ENCODE results near the gene VPS9D1.

Gene VPS9D1, protein sequence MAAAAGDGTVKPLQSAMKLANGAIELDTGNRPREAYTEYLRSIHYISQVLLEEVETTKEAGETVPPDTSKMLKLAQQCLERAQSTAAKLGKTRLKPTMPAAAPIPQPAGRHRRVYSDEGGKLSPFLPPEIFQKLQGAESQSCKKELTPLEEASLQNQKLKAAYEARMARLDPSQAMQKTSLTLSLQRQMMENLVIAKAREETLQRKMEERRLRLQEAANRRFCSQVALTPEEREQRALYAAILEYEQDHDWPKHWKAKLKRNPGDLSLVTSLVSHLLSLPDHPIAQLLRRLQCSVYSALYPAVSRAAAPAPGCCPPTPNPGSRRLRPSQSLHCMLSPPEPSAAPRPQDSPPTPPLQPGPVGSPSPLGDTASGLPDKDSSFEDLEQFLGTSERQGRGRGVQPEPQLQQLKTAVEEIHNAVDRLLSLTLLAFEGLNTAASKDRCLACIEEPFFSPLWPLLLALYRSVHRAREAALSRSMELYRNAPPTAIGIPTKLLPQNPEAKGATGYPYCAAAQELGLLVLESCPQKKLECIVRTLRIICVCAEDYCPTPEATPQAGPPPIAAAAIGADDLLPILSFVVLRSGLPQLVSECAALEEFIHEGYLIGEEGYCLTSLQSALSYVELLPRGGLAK

GRCh38 chr16:89720813-89721545 is at the start of gene VPS9D1, which contains the start of gene ZNF276:
Gene VPS9D1, minus strand, starts transcription at chr16:89720898. Its CDS starts 37 bp downstream, at chr16:89720861.
Gene ZNF276, plus strand, starts transcription at chr16:89721537. Its CDS starts 104 bp downstream, at chr16:89721641.
- DNase-seq, result peak; percentile 58

DNA sequence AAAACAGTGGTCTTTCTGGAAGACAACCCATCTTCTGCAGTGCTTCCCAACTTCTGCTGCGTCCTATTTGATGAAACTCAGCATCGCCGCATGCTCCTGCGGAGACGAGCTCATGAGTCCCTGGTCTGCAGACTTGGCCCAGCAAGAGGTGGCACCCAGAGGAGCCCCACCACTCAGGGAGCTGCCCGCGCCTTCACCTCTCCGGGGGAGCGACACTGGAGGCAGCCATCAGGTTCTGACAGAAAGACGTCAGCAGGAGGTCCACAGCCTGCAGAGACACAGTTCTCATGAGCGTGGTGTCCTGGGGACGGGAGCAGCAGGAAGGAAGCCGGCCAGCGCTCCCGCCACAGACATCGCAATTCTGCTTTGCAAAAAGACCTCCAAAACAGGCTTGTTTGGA is 49.7 kb upstream of the VPS9D1 start:
- DNase-seq, result no peak

DNA sequence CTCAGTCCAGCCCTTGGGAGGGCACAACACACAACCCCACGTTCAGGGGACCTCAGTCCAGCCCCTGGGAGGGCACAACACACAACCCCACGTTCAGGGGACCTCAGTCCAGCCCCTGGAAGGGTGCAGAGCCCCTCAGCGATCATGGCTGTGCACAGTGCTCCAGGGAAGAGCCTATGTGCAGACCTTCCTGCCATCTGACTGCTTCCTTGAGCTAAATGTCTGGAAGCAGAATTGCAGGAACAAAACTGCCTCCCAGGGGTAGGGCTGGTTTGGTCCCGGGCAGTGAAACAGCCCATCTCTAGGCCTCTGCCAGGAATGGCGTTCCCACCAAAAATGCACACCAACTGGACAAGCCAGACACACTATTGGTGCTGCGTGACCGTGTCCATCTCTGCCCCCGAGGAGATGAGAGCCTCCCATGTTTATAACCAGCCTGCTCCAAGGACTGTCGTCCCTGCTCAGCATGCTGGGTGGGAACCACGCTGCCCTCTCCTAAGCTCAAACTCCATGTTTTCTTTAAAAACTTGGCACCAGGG is 44.7 kb upstream of the VPS9D1 start:
- no peak for DNase-seq

DNA sequence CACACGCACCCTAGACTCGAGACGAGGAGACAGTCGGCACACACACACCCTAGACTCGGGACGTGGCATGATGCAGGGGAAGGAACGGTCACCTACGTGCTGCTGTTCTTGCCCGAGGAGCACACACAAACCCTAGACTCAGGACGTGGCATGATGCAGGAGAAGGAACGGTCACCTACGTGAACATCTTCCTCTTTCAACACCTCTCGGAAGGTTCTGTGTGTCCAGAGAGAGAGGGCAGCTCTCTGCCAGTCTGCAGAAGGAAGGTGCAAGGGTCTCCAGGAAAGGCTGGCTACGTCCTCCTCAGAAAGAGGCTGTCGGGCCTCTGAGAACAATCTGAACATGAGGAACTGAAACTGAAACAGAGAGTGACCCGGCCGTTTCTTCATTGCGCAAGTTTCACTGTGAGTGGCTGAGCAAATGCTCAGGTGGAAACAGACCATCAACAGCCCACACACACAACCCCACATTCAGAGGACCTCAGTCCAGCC is 44.1 kb upstream of the VPS9D1 start:
- DNase-seq, result no peak

GRCh38 chr16:89761304-89761922 is 40.7 kb upstream of the VPS9D1 start:
- no peak for DNase-seq

- no peak for DNase-seq
These were observed 39.1 kb upstream of the VPS9D1 start for GRCh38 chr16:89759746-89760340.

- DNase-seq, result no peak
These were observed 28.9 kb upstream of the VPS9D1 start for GRCh38 chr16:89749637-89750036.

- DNase-seq, result no peak
These were observed 28.2 kb upstream of the VPS9D1 start for GRCh38 chr16:89748921-89749320.

DNA sequence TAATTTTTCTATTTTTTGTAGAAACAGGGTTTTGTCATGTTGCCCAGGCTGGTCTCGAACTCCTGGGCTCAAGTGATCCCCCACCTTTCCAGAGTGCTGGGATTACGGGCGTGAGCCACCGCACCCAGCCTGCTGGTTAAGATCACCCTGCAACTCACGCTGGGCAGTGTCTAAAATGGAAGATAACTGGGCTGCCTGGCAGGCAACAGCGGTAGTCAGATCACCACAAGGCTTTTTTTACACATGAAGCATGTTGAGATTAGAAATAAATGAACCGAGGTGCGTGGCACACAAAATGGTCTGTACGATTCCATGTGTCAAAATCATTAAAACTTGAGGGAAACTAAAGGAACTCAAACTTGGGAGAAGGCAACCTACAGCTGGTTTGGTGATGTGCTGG is 27.4 kb upstream of the VPS9D1 start:
- no peak for DNase-seq

DNA sequence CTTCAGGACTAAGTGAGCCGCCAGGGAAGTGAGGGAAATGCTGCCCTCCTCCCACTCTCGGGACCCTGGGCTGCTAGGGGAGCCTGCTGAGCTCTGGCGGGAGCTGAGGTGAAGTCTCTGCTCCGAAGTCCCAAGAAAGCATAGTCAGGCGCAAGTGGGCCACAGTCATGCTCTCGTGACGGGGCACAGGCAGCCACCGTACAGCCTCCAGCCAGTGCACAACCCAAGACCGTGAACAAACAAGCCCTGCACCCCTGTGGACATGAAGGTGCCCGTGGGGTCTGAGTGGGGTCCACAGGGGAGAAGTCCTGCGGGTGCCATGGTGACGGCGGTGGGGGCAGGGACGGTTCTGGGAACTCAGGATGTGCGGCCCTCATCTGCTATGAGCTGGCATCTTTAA is 25.3 kb upstream of the VPS9D1 start:
- DNase-seq, result no peak

DNA sequence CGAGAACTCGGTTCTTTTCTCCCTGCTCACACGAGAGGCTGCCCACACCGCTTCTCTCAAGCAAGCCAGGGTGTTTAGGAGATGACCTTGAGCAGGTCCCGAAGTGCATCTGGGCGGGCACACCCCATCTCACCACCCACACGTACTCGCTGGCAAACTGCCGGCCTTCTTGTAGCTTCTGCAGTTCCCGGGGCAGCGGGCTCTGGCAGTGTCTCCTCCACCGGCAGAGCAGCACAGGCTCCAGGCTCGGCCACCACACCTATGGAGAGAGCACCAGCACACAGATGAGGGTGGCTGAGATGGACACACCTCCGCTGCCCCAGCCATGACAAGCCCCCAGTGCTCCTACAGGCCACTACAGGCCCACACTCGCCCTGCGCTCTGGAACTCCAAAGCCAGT is 24.1 kb upstream of the VPS9D1 start:
- DNase-seq, result no peak

DNA sequence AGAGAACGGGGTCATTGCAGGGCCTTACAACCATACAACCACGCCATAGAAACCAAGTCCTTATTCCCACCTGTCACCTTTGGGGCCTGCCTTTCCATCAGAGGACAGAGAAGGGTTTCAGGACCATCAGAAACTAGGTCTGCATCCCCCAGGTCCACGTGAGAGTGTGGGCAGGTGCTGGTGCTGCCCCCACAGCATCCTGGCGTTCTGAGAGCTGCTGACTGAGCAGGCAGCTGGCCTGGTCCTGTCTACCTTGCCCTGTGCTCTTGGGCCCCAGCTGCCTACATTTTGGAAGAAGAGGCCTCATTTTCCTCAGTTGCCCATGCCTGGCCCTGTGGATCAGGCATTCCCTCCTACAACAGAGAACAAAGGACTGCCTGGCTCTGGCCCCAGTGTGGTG is 22.2 kb upstream of the VPS9D1 start:
- no peak for DNase-seq

- no peak for DNase-seq
These were observed 20.8 kb upstream of the VPS9D1 start for GRCh38 chr16:89741342-89742014.

DNA sequence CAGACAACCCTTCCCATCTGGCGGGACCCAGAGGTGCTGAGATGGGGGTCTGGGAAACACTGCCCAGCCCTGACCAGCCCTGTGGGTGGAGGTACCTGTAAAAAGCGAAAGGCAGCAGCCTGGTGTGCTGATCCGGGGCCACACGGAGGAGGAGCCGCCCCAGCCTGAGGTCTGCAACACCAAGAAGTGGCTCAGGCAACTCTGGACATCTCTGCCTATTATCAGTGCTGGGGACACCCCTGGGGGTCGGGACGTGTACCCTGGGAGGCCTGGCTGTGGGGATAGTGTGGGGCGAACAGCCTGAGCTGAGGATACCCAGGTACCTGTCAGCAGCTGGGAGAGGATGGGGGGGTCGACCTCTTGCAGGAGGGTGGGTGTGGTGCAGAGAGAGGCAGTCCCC is 18.7 kb upstream of the VPS9D1 start:
- no peak for DNase-seq

GRCh38 chr16:89738538-89739317 is 18.0 kb upstream of the VPS9D1 start:
- DNase-seq, result no peak

DNA sequence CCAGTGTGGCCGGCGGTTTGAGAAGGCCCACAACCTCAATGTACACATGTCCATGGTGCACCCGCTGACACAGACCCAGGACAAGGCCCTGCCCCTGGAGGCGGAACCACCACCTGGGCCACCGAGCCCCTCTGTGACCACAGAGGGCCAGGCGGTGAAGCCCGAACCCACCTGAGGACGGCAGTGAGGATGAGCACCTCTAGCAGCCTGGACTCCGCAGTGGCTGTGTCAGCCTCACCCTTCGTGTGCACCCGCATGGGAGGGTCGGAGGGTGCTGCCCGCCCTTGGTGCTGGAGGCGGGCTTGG is 17.3 kb upstream of the VPS9D1 start:
- DNase-seq, result no peak

DNA sequence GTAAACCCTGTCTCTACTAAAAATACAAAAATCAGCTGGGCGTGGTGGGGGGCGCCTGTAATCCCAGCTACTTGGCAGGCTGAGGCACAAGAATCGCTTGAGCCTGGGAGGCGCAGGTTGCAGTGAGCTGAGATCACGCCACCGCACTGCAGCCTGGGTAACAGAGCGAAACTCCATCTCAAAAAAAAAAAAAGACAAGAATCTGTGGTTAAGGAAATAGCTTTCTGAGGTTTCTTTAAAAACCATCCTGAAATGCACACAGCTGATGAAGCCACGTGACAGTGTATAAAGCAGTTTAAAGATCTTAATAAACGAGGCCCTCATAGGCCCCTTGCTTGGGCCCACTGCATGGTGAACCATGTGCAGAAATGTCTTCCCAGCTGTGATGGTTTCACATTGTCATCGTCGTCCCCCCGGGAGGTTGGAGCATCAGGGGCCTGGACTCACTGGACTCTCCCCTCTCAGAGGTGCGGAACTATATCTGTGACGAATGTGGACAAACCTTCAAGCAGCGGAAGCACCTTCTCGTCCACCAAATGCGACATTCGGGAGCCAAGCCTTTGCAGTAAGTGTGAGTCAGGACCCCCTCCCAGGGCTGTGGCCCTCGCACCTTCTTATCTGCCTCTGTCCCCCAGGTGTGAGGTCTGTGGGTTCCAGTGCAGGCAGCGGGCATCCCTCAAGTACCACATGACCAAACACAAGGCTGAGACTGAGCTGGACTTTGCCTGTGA is 16.8 kb upstream of the VPS9D1 start:
- DNase-seq, result no peak

DNA sequence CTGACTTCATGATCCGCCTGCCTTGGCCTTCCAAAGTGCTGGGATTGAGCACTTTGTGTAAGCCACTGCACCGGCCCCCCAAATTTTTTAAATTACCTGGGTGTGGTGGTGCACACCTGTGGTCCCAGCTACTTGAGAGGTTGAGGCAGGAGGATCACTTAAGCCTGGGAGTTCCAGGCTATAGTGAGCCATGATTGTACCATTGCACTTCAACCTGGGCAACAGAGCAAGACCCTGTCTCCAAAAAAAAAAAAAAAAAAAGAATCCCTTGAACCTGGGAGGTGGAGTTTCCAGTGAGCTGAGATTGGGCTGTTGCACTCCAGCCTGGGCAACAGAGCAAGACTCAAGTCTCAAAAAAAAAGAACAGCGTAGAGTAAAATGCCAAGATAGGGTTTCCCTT is 15.9 kb upstream of the VPS9D1 start:
- no peak for DNase-seq

DNA sequence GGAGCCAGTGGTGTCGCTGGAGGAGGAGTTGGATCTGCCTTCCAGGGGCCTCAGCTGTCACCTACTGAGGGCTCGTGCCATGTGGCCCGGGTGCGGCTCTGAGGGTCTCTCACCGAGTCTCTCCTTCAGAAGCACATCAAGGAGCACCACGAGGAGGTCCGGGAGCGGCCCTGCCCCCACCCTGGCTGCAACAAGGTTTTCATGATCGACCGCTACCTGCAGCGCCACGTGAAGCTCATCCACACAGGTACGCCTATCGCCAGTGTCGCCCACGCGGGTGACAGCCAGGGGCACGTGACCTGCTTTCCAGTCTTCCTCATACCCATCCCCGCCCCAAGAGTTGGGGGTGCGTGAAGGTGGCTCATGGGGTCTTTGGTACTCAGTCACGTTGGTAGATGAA is 13.1 kb upstream of the VPS9D1 start:
- no peak for DNase-seq

GRCh38 chr16:89733322-89733721 is 12.6 kb upstream of the VPS9D1 start:
- no peak for DNase-seq

- no peak for DNase-seq
These were observed 12.2 kb upstream of the VPS9D1 start for GRCh38 chr16:89732918-89733242.

Data from NCI-H526 treated with DMSO at 0.1 percent for 48 hours (cell line).